ENCODE results near the gene MTSS2. TPM values are rescaled to one million over a fixed set of nuclear protein-coding genes. Genes with fewer than 3 reads are reported as not detected.
A peak's percentile ranks its signal among the peaks of the same experiment; 100 is the strongest.

MTSS2 gene
- total RNA-seq, 1 experiment from 2014 or later, result 47.6 TPM

DNA sequence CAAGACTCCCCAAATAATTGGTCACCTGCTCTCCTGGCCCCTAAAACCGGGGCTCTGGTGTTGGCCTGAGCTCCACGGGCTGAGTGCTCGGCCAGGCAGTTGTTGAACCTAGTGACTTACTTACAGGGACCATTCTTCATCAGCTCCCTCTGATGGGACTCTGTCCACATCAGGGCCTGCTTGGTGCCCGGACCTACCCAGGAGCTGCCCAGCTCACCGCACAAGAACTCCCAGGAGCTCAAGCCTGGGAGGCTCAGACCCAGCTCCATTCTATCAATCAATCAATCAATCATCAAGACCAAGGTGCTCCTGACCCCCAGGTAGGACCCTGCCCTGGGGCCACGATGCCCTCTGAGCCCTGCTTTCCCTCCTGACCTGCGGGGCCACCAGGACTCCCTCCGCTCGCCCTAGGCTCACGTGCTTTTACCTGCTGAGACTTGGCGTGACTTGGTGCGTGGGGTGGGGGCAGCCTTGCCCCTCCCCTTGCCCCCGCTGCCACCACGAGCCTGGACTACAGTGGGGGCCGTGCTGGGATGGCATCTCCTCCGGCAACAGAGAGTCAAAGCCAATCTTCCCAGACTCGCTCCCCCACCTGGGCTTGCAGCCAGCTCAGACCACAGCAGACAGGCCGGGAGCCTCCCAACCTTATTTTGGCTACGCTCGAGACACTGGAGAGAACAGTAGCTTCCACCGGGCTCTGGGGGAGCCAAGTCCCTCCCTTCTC lies 23.8 kb downstream of the MTSS2 start:
- ChIA-PET CTCF (no interaction called here), POLR2A (ENCODE audit: low non-redundant PET) (no interaction called here)
- Histone ChIP-seq H3K36me3 (ENCODE audit: insufficient read depth, low read length, poor library complexity, severe bottlenecking) (peaks cover 39% of the 10 kb centered on the region), H3K4me3 (ENCODE audit: low read depth, low read length, poor library complexity, severe bottlenecking) (no peak overlapping the region), H3K27ac (ENCODE audit: low read depth, low read length, poor library complexity, severe bottlenecking) (no peak overlapping the region), H3K9me3 (ENCODE audit: low read depth, low read length, poor library complexity, severe bottlenecking) (no peaks in the 10 kb centered on the region), H3K4me1 (ENCODE audit: insufficient read depth, low read length, poor library complexity, severe bottlenecking) (no peaks in the 10 kb centered on the region), H3K27me3 (replicated peaks; ENCODE audit: insufficient read depth, low read depth, low read length, poor library complexity) (no peaks in the 10 kb centered on the region)
- intact Hi-C loops (cut with micrococcal nuclease; ENCODE audit: unreplicated experiment), result no loop called here
- DNase-seq (ENCODE audit: low spot score), result no peak
- TF ChIP-seq EZH2 (IDR thresholded peaks at IDR 0.05; ENCODE audit: borderline replicate concordance, low read depth, low read length, poor library complexity, severe bottlenecking) (no peak), CTCF (conservative IDR thresholded peaks at IDR 0.05; ENCODE audit: low read depth, low read length) (no peak)
- TSS peak; percentile 61 for BruUV-seq (replicated peaks)

GRCh38 chr16:70661534-70661917 lies 24.3 kb downstream of the MTSS2 start:
- H3K4me3 ChIP-seq (ENCODE audit: low read depth, low read length, poor library complexity, severe bottlenecking), result no peak overlapping the region
- POLR2A ChIA-PET (ENCODE audit: low non-redundant PET), result no interaction called here
- intact Hi-C loops (cut with micrococcal nuclease; ENCODE audit: unreplicated experiment), result no loop called here
- H3K36me3 ChIP-seq (ENCODE audit: insufficient read depth, low read length, poor library complexity, severe bottlenecking), result peaks cover 35% of the 10 kb centered on the region
- H3K4me1 ChIP-seq (ENCODE audit: insufficient read depth, low read length, poor library complexity, severe bottlenecking), result no peaks in the 10 kb centered on the region
- no peaks in the 10 kb centered on the region for H3K27me3 ChIP-seq (replicated peaks; ENCODE audit: insufficient read depth, low read depth, low read length, poor library complexity)
- DNase-seq (ENCODE audit: low spot score), result no peak
- CTCF ChIA-PET, result no interaction called here
- BruUV-seq (replicated peaks), result no TSS peak
- no peak overlapping the region for H3K27ac ChIP-seq (ENCODE audit: low read depth, low read length, poor library complexity, severe bottlenecking)
- TF ChIP-seq EZH2 (IDR thresholded peaks at IDR 0.05; ENCODE audit: borderline replicate concordance, low read depth, low read length, poor library complexity, severe bottlenecking), result no peak
- TF ChIP-seq CTCF (conservative IDR thresholded peaks at IDR 0.05; ENCODE audit: low read depth, low read length), result no peak
- H3K9me3 ChIP-seq (ENCODE audit: low read depth, low read length, poor library complexity, severe bottlenecking), result no peaks in the 10 kb centered on the region

DNA sequence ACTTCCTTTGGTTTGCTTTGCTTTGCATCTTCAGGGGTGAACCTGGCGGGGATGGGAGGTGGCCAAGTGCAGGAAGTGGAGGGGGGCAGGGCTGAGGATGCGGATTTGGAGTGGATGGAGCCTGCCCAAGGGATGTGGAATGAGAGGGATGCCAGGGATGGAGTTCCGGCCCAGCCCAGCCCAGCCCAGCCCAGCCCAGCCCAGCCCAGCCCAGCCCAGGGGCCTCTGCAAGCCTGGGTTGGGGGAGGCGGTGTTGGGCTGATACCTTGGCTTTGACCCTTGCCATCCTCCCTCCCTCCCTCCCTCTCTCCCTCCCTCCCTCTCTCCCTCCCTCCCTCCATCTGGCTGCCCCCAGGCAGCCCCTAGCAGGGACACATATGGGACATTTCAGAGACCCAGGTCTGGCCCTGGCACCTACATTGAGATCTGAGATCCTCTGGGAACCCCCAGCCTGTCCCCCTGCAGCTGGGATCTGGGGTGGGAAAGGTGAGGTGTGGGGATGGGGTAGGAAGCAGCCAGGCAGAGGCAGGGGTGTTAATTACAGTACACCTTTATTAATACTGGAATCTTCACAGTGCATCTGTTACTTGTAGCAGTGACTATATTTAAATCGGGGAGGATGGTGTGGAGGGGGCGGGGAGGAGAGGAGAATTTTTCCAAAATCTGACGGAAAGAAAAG lies 25.0 kb downstream of the MTSS2 start:
- intact Hi-C loops (cut with micrococcal nuclease; ENCODE audit: unreplicated experiment), result no loop called here
- DNase-seq (ENCODE audit: low spot score), result no peak
- Histone ChIP-seq H3K4me1 (ENCODE audit: insufficient read depth, low read length, poor library complexity, severe bottlenecking) (no peaks in the 10 kb centered on the region), H3K4me3 (ENCODE audit: low read depth, low read length, poor library complexity, severe bottlenecking) (no peak overlapping the region), H3K36me3 (ENCODE audit: insufficient read depth, low read length, poor library complexity, severe bottlenecking) (peaks cover 28% of the 10 kb centered on the region), H3K9me3 (ENCODE audit: low read depth, low read length, poor library complexity, severe bottlenecking) (no peaks in the 10 kb centered on the region), H3K27me3 (replicated peaks; ENCODE audit: insufficient read depth, low read depth, low read length, poor library complexity) (no peaks in the 10 kb centered on the region), H3K27ac (ENCODE audit: low read depth, low read length, poor library complexity, severe bottlenecking) (no peak overlapping the region)
- ChIA-PET POLR2A (ENCODE audit: low non-redundant PET) (no interaction called here), CTCF (no interaction called here)
- TF ChIP-seq CTCF (conservative IDR thresholded peaks at IDR 0.05; ENCODE audit: low read depth, low read length) (no peak), EZH2 (IDR thresholded peaks at IDR 0.05; ENCODE audit: borderline replicate concordance, low read depth, low read length, poor library complexity, severe bottlenecking) (no peak)
- no TSS peak for BruUV-seq (replicated peaks)
